NCI-H226 (cell line): Measurements from ENCODE around the gene PDE9A.
"Not testable (repeated sequence)": the region's sequence is repeated elsewhere in the genome, so short reads cannot be mapped to it uniquely, and the experiment has no call there.

ENCODE experiments used
- DNase-seq: peaks from one replicate; pipeline ENCODE4 v3.0.0-alpha.2; 2015

PDE9A gene

GRCh38 chr21:42781150-42781970, 127.9 kb downstream of the PDE9A start:
- DNase-seq, result no peak

DNA sequence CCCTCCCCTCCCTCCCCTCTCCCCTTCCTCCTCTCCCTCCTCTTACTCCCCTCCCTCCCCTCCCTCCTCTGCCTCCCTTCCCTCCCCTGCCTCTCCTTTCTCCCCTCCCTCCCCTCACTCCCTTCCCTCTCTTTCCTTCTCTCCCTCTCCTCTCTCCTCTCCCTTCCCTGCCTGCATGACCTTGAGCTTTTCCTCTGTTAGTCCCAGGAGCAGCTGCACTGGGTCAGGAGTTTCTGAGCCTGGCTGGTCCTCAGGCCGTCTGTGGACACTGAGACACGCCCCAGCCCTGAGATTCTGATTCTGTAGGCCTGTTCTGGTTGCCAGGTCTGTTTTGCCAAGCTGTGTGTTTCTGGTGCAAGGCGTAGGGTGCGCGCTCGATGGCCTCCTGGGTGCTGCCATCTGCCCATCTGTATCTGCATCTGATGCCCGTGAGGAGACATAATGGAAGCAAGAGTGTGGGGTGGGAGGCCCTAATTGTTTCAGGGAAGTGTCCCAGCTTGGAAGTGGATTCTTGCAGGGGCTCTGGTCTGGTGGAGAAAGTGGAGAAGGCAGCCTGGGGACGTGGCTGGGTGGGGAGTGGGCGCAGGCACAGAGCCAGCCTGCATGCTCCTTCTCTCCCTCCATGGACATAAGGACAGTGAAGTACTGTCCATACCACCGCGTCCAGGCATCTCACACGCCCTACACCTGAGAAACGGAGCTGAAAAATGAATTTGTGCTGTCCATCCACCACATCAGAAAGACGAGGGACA, 128.7 kb downstream of the PDE9A start:
- no peak for DNase-seq

GRCh38 chr21:42782723-42783242, 129.4 kb downstream of the PDE9A start:
- no peak for DNase-seq

DNA sequence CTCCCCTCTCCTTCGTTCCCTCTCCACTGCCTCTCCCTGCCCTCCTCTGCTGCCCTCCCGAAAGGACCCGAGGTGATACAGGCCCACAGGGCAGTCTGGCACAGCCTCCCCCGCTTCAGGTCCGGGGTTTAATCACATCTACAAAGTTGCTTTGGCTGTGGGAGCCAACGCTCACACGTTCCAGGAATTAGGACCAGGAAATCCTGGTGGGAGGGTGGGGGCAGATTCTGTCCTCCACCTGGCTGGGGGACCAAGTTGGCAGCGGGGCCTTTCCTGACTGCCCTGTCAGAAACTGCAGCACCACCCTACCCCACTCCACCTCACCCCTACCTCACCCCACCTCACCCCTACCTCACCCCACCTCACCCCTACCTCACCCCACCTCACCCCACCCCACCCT, 130.9 kb downstream of the PDE9A start:
- DNase-seq, result no peak

DNA sequence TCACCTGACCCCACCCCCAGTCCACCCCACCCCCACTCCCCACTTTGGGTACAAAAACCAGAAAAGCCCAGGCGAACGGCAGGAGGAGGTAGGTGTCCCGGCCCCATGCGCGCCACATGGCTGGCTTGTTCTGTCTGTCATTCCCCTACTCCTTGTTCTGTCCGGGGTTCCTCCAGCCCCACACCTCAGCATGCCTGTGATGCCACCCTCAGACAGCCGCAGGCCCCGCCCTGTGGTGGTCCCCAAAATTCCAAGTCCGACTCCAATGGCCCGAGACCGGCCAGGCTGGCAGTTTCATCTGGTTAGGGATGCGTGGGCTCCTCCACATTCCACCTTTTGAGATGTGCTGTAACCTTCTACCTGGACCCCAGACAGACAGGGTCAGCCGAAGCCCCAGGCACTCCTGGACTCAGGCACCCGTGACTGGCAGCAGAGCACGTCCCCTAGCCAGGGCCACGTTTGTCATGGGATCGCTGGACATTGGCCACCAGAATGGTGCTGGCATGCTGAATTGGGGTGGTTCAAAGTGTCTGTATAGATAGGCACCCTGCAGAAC, 131.6 kb downstream of the PDE9A start:
- no peak for DNase-seq

- no peak for DNase-seq
Measured at GRCh38 chr21:42785666-42786427, 132.4 kb downstream of the PDE9A start.

DNA sequence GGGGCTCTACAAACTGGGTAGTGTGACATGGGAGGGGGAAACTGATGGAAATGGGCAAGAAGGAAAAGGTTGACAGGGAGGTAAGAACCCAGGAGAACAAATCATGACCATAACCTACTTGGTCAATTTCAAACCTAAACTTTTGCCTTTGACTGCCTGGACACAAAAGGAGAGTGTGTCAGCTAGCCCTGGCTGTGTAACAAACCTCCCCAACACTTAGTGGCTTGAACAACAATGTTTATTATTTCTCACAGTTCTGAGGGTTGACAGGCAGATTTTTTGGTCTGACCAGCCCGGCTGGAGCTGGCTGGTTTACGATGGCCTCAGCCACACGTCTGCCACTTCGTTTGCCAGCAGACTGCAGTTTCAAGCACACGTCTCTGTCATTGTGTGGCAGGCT, 133.5 kb downstream of the PDE9A start:
- DNase-seq, result no peak

DNA sequence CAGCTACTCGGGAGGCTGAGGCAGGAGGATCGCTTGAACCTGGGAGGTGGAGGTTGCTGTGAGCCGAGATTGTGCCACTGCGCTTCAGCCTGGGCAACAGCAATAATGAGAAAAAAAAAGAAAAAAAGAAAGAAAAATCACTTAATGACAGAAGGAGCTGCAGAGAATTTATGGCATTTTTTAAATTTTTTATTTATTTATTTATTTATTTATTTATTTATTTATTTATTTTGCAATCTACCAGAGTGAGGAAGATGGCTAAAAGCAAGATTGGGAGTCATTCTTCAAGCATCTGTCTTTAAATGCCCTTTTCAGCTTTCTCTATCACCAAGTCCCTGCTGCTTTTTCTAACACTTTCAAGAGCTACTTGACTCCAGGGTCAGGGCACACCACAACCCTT, 134.2 kb downstream of the PDE9A start:
- DNase-seq, result no peak

- no peak for DNase-seq
Measured at GRCh38 chr21:42790520-42791065, 137.2 kb downstream of the PDE9A start.

DNA sequence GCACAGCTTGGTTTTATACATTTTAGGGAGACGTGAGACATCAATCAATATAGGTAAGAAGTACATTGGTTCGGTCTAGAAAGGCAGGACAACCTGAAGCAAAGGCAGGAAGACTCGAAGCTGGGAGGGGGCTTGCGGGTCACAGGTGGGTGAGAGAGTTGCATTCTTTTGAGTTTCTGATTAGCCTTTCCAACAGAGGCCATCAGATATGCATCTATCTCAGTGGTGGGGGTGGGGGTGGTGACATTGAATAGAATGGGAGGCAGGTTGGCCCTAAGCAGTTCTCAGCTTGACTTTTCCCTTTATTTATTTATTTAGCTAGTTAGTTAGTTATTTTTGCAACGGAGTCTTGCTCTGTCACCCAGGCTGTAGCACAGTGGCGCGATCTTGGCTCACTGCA, 140.4 kb downstream of the PDE9A start:
- DNase-seq, result no peak

GRCh38 chr21:42794551-42794950, 141.1 kb downstream of the PDE9A start:
- DNase-seq, result no peak

- no peak for DNase-seq
Measured at GRCh38 chr21:42796327-42797062, 143.1 kb downstream of the PDE9A start.

GRCh38 chr21:42797522-42797921, 144.1 kb downstream of the PDE9A start:
- DNase-seq, result no peak

DNA sequence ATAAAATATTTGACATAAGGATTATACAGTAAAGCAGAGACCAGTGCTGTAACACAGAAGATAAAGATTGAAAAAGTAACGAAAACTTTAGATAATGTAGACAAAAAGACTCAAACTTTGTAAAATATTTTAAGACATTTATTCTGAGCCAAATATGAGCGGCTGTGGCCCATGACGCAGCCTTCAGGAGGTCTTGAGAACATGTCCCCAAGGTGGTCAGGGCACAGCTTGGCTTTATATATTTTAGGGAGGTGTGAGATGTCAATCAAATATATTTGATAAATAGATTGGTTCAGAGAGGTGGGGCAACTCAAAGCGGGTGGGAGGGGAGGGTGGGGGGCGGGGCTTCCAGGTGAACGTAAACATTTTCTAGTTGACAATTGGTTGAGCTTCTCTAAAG, 144.7 kb downstream of the PDE9A start:
- no peak for DNase-seq

- no peak for DNase-seq
Measured at GRCh38 chr21:42799516-42799915, 146.1 kb downstream of the PDE9A start.

- no peak for DNase-seq
Measured at GRCh38 chr21:42799948-42800347, 146.5 kb downstream of the PDE9A start.

DNA sequence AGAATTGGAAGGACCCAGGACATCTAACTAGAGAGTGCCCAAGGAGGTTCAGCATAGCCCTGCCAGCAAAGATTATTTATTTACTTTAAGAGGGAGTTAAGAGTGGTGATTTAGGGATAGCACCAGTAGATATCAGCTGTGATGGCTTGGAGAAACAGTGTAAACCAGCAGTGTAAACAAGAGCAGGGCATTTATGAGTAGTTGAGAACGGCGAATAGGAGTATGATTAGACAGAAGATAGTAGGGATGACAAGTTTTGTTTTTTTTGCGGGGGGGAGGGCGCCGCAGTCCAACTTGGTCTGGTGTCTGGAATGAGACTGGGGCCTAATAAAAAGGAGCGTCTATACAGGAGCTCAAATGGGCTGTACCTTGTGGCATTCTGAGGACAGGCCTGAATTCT, 148.2 kb downstream of the PDE9A start:
- DNase-seq, result not testable (repeated sequence)

DNA sequence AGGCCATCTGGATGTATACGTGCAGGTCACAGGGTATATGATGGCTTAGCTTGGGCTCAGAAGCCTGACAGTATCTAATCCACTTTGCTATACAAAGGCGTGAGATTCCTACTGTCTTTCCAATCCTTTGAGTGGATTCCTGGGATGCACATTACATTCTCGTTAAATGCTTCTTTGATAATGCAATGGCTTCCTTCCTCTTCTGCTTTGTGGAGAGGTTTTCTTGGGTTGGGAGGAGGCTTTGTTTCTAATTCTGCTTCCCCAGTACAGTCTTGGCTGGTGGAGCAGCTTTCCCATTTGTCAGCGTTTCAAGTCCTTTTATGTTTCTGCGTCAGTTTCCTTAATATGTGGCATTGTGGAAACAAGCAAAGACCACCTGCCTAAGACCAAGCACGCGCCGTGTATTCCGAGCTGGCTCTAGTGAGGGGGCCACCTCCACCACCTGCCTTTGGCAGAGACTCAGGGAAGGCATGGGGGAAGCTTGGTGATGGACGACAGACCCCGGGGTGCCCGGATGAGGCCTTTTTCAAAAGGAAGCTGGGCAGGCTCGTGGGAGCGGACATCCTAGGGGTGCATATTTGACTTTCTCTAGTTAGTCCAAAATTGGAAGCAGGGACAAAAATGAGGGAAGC, 153.2 kb downstream of the PDE9A start:
- no peak for DNase-seq

- DNase-seq, result not testable (repeated sequence)
Measured at GRCh38 chr21:42807293-42807895, 154.0 kb downstream of the PDE9A start.

DNA sequence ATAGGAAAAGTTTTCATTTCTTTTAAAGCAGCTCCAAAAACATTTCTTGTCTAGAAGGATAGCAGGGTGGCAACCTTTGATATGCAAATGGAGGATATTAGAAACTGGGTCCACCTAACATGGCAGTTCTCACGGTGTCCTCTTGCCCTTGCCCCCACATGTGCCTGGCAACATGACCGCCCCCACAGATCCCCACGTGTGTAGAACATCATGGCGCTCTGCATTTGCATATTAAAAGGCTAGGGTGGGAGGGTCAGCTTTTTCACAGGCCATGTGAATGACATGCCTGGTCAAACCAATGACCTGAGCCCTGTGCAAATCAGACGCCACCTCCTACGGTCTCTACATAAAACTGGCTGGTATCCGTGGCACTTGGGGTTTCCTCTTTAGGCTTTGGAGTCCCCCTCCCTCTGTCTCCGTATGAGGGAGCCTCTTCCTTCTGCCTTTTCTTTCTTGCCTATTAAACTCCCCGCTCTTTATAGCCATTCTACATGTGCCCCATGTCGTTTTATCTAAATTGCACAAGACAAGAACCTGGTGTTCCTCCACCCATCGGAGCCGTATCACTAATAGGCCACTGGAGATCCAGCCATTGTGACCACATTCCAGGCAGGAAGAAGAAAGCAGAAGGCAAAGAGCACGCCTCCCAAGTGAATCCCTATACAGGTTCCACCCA, 154.7 kb downstream of the PDE9A start:
- DNase-seq, result no peak
